HPDE6-E6E7 (cell line): Measurements from ENCODE around the gene STOML1.

Experiments
- DNase-seq: peaks from one replicate; pipeline ENCODE4 v3.0.0; 2011; ENCODE audit warnings: missing footprints; ENCODE audit errors: extremely low spot score

Gene STOML1

GRCh38 chr15:74019734-74020133 lies 27.6 kb upstream of the STOML1 start:
- DNase-seq, result no peak

- DNase-seq, result no peak
These were observed 21.3 kb upstream of the STOML1 start for GRCh38 chr15:74013374-74013894.

- DNase-seq, result no peak
These were observed 19.5 kb upstream of the STOML1 start for GRCh38 chr15:74011610-74012009.

GRCh38 chr15:74010929-74011540 lies 18.9 kb upstream of the STOML1 start:
- DNase-seq, result no peak

- DNase-seq, result no peak
These were observed 16.8 kb upstream of the STOML1 start for GRCh38 chr15:74008901-74009300.

- DNase-seq, result no peak
These were observed 15.8 kb upstream of the STOML1 start for GRCh38 chr15:74007820-74008371.

GRCh38 chr15:74006774-74007639 lies 14.9 kb upstream of the STOML1 start:
- no peak for DNase-seq

GRCh38 chr15:73997986-73998385 lies 5.9 kb upstream of the STOML1 start:
- DNase-seq, result no peak

GRCh38 chr15:73996939-73997338 lies 4.8 kb upstream of the STOML1 start:
- no peak for DNase-seq

GRCh38 chr15:73996267-73996666 lies 4.2 kb upstream of the STOML1 start:
- no peak for DNase-seq

- no peak for DNase-seq
These were observed 3.0 kb upstream of the STOML1 start for GRCh38 chr15:73994912-73995622.

- DNase-seq, result peak; percentile 94
These were observed 2.4 kb upstream of the STOML1 start, which contains the start of gene PML for GRCh38 chr15:73994413-73994883. PML (plus strand) TSS chr15:73994716; CDS start chr15:73994813, 97 bp downstream.

GRCh38 chr15:73993211-73993994 lies 1.3 kb upstream of the STOML1 start:
- no peak for DNase-seq

GRCh38 chr15:73992594-73992898 lies 451 bp upstream of the STOML1 start:
- DNase-seq, result no peak

- DNase-seq, result no peak
These were observed 835 bp downstream of the STOML1 start for GRCh38 chr15:73991260-73991659.

GRCh38 chr15:73990250-73991005 lies 1.7 kb downstream of the STOML1 start:
- no peak for DNase-seq

- DNase-seq, result peak; percentile 74
These were observed 2.9 kb downstream of the STOML1 start for GRCh38 chr15:73989001-73989798.

- DNase-seq, result no peak
These were observed 3.6 kb downstream of the STOML1 start for GRCh38 chr15:73988445-73988969.

- peak; percentile 65 for DNase-seq
These were observed 4.2 kb downstream of the STOML1 start for GRCh38 chr15:73987681-73988444.
